IMR-90 (cell line): ENCODE measurements around the gene CLDN24.

Source experiments
- BHLHE40 ChIP-seq: fragments of 150-350 bp; IDR thresholded peaks from 2 replicates; pipeline ENCODE4 v1.6.1; 2016; ENCODE audit warnings: mild to moderate bottlenecking, low read depth, low read length
- CEBPB ChIP-seq: IDR thresholded peaks from 2 replicates; pipeline ENCODE4 v1.6.1; 2012; ENCODE audit warnings: low read depth, low read length, improper control_type of control experiment
- CTCF ChIP-seq: conservative IDR thresholded peaks from 2 replicates; pipeline ENCODE4 v1.5.1; 2012; ENCODE audit warnings: mild to moderate bottlenecking, low read depth, low read length, improper control_type of control experiment
- FOS ChIP-seq: fragments of 150-350 bp; IDR thresholded peaks from 2 replicates; pipeline ENCODE4 v1.6.1; 2016; ENCODE audit warnings: low read depth, low read length
- MAFK ChIP-seq: IDR thresholded peaks from 2 replicates; pipeline ENCODE4 v1.6.1; 2012; ENCODE audit warnings: low read depth, low read length, improper control_type of control experiment
- MAZ ChIP-seq: IDR thresholded peaks from 2 replicates; pipeline ENCODE4 v1.6.1; 2012; ENCODE audit warnings: low read depth, mild to moderate bottlenecking, low read length, improper control_type of control experiment, moderate library complexity, borderline replicate concordance
- MXI1 ChIP-seq: IDR thresholded peaks from 2 replicates; pipeline ENCODE4 v1.6.1; 2012; ENCODE audit warnings: low read depth, mild to moderate bottlenecking, low read length, moderate library complexity, borderline replicate concordance
- POLR2A ChIP-seq: IDR thresholded peaks from 2 replicates; pipeline ENCODE4 v1.6.1; 2012; ENCODE audit warnings: mild to moderate bottlenecking, low read depth, low read length
- RAD21 ChIP-seq: IDR thresholded peaks from 2 replicates; pipeline ENCODE4 v1.6.1; 2012; ENCODE audit warnings: low read length, improper control_type of control experiment
- RCOR1 ChIP-seq: IDR thresholded peaks from 2 replicates; pipeline ENCODE4 v1.6.1; 2012; ENCODE audit warnings: mild to moderate bottlenecking, low read length, improper control_type of control experiment; ENCODE audit not compliant: insufficient replicate concordance
- RFX5 ChIP-seq: IDR thresholded peaks from 2 replicates; pipeline ENCODE4 v1.8.0; 2012; ENCODE audit warnings: low read depth, mild to moderate bottlenecking, low read length, moderate library complexity
- SMC3 ChIP-seq: fragments of 150-350 bp; IDR thresholded peaks from 2 replicates; pipeline ENCODE4 v1.6.1; 2016; ENCODE audit warnings: low read depth, mild to moderate bottlenecking, antibody characterized with exemption, low read length, moderate library complexity
- USF2 ChIP-seq: fragments of 150-350 bp; IDR thresholded peaks from 2 replicates; pipeline ENCODE4 v1.6.1; 2017; ENCODE audit warnings: mild to moderate bottlenecking, antibody characterized with exemption, low read length, low read depth

- no peak for TF ChIP-seq CTCF
- TF ChIP-seq POLR2A, result no peak
- TF ChIP-seq MXI1, result no peak
- no peak for TF ChIP-seq SMC3
- no peak for TF ChIP-seq RAD21
- TF ChIP-seq MAFK, result no peak
- no peak for TF ChIP-seq USF2
- TF ChIP-seq RCOR1, result no peak
- TF ChIP-seq MAZ, result no peak
- no peak for TF ChIP-seq BHLHE40
- TF ChIP-seq FOS, result no peak
- TF ChIP-seq CEBPB, result no peak
- no peak for TF ChIP-seq RFX5
Measured at GRCh38 chr4:183332447-183332846, 10.2 kb upstream of the CLDN24 start.
